HG02870 (cell line): ENCODE measurements around the gene HM13.
"Not testable (repeated sequence)": the region's sequence is repeated elsewhere in the genome, so short reads cannot be mapped to it uniquely, and the experiment has no call there.

ENCODE experiments used
- ATAC-seq: cut with Tn5 transposase; IDR thresholded peaks from one replicate; pipeline ENCODE4 v1.9.1; 2021; ENCODE audit warnings: mild to moderate bottlenecking, moderate library complexity; ENCODE audit not compliant: unreplicated experiment

The HM13 gene

GRCh38 chr20:31497838-31498540, 16.3 kb upstream of the HM13 start:
- no peak for ATAC-seq

DNA sequence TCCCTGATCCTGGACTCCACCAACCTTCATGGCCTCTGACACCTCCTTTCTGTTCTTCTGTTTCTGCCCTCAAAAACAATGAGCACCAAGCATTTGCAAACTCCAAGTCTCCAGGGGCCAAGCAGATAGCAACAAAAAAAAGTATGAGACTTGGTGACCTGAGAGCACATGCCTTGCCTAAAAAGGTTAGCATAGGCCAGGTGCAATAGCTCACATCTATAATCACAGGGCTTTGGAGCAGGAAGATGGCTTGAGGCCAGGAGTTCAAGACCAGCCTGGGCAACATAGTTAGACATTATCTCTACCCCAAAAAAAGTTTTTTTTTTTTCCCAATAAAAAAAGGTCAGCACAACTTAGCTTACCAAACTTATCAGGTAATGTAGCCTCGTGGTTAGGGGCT, 13.7 kb upstream of the HM13 start:
- no peak for ATAC-seq

DNA sequence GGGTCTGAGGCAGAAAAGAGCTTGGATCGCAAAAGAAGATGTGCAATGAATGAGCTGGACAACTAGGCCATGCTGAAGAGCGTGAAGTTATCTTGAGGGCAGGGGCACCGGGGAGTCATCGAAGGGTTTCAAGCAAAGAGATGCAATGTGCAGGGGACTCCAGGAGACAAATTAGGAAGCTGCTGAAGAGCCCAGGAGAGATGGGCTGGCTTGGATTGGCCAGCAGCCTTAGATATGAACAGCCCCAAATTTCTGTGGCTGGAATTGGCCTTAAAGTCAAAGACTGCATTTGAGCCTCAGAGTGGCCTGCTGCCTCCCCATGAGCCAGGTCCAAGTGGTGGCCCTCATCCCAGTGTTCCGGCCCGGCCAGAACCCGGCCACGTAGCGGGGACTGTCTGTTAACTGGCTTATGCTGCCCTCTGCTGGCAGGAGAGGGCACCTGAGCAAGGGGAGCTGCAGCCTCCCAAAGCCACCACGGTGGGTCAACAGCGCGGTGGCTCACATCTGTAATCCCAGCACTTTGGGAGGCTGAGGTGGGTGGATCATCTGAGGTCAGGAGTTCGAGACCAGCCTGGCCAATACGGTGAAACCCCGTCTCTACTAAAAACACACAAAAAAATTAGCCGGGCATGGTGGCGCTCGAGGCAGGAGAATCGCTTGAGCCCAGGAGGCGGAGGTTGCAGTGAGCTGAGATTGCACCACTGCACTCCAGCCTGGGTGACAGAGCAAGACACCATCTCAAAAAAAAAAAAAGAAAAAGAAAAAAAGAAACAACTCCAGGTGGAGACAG, 11.2 kb upstream of the HM13 start:
- peak; percentile 95 for ATAC-seq

DNA sequence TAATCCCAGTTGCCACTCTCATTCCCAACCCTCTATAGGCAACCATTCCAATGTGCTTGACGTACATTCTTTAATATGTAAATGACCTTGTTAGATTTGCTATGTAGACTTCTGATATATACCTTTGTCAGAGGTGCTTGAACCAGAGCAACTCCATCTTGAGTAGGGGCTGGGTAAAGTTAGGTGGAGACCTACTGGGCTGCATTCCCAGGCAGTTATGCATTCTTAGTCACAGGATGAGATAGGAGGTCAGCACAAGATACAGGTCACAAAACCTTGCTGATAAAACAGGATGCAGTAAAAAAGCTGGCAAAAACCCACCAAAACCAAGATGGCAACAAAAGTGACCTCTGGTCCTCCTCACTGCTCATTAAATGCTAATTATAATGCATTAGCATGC, 8.3 kb upstream of the HM13 start:
- ATAC-seq = no peak

DNA sequence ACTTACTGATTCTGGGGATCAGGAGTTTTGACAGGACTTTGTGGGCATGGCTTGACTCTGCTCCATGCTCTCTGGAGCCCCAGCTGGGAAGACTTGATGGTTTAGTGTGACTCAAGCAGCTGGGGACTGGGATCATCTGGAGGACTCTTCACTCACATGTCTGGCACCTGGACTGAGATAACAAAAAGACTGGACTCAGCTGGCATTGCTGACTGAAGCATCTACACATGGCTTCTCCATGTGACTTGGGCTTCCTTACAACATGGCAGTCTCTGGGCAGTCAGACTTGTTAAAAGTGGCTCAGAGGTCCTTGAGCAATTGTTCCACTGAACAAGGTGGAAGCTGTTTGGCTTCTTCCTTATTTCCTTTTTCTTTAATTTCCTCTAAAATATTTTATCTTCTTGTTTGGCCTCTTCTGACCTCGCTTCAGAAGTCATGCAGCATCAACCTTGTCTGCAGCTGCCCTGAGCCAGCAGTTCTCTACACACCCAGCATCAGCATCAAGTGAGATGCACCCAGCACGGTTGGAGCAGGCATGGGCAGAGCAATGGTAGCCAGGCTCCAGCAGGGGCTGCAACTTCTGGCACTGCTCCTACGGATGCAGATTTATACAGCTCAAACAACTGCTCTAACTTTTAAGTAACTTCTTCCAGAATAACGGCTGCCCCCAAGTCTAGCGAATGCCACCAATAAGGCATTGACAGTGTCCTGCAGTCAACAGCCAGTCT, 5.6 kb upstream of the HM13 start:
- no peak for ATAC-seq

DNA sequence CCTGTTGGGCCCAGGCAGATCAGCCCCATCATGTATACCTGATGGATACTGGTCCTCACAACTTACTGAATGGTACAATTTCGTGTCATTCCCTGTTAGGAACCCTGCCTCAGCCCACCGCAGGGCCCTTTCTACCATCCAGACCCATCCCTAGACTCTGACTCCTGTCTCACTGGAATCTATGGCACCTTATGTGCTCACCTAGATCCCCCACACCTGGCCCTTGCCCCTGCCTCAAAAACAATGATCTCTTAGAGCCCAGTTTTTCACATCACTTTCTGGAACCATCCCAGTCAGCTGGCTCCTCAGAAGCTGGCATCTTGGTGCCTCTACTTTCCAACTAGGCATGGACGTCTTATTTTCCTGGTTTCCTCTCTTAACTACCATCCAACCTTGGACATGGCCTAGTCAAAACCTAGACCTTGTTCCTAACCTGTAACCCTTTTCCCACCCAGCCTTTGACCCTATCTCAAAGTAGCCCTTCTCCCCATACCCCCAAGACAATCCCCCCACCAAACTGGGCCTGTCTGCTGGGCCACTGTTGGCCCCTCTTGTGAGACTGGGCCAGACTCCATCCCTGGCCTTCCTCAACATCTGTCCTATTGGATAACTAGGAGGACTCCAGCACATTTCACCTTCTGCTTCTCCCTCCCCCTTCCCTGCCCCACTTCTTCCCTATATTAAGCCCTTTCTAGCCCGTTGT, 981 bp downstream of the HM13 start:
- no peak for ATAC-seq

DNA sequence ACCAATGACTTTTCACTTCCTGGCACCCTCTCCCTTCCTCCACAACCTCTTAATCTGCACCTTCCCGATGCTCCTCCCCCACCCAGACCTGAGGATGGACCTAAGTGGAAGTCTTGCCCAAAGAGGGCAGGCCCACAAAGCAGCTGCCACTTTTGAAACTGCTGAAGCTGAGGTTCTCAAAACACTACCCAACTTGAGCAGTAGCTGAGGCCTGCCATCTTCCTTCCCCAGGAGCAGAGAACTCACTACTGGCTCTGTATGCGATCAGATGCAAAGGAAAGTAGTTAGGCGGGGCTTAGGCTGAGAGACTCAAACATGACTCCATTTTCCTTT, 1.5 kb downstream of the HM13 start:
- no peak for ATAC-seq

GRCh38 chr20:31516166-31516565, 1.9 kb downstream of the HM13 start:
- ATAC-seq = no peak

- no peak for ATAC-seq
These were observed 2.4 kb downstream of the HM13 start for GRCh38 chr20:31516651-31517050.

DNA sequence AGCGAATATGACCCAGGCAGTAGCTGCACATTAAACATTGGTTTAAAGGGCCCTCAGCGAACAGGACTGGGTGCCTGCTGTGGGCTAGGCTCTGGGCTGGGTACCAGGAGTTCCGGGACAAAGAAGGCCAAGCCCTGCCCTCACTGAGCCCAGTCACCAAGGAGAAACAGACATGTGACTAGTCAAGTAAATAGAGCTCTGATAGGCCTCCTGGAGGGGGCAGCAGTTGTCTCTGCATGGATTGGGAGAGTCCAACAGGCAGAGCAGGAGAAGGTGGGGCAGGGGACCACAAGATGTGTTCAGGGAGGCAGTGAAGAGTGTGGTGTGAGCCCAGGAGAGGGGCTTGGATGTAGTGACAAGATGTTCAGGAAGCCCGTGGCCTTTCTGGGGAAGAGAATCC, 3.1 kb downstream of the HM13 start:
- ATAC-seq = no peak

DNA sequence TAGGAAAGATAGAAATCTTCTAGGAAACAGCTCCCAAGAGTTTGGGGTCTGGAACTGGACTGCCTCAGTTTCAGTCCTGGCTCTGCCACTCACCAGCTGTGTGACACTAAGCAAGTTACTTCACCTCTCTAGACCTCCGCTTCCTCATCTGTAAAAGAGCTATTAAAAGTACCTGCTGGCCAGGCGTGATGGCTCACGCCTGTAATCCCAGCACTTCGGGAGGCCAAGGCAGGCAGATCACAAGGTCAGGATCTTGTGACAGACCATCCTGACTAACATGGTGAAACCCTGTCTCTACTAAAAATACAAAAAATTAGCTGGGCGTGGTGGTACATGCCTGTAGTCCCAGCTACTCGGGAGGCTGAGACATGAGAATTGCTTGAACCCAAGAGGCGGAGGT, 7.0 kb downstream of the HM13 start:
- not testable (repeated sequence) for ATAC-seq

DNA sequence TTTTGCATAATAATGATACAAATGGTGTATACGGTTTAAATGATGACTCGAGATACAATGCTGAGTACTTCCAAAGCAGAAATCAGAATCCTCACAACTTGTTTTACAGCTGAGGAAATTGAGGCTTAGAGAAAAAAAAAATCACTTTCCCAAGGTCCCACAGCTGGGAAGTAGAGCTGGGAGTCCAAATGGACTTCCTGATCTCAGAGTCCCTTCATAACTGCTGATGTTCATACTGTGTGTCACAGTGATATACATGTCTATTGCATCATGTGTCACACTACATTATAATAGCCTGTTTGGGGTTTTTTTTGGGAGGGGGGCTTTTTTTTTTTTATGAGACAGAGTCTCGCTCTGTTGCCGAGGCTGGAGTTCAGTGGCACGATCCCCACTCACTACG, 8.5 kb downstream of the HM13 start:
- ATAC-seq = no peak

- no peak for ATAC-seq
These were observed 9.4 kb downstream of the HM13 start for GRCh38 chr20:31523361-31524283.

GRCh38 chr20:31527266-31527665, 13.0 kb downstream of the HM13 start:
- no peak for ATAC-seq

DNA sequence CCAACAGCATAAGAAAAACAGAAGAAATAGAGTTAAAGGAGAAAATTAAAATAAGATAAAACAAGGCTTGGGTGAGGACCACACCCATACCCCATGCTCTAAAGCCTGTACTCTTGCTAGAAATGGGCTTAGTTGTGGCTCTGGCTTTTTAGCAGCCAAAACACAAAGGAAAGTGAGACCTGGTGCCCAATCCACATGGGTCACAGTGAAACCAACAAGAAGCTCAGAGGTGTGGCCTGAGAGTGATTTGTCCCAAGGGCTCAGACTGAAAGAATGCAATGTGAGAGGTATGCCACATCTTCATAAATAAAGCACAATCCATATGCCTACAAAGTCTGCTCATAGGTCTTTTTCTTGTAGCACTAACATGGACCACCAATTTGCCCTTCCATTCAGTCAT, 21.1 kb downstream of the HM13 start:
- no peak for ATAC-seq

- ATAC-seq = no peak
These were observed 22.3 kb downstream of the HM13 start for GRCh38 chr20:31536575-31536974.

DNA sequence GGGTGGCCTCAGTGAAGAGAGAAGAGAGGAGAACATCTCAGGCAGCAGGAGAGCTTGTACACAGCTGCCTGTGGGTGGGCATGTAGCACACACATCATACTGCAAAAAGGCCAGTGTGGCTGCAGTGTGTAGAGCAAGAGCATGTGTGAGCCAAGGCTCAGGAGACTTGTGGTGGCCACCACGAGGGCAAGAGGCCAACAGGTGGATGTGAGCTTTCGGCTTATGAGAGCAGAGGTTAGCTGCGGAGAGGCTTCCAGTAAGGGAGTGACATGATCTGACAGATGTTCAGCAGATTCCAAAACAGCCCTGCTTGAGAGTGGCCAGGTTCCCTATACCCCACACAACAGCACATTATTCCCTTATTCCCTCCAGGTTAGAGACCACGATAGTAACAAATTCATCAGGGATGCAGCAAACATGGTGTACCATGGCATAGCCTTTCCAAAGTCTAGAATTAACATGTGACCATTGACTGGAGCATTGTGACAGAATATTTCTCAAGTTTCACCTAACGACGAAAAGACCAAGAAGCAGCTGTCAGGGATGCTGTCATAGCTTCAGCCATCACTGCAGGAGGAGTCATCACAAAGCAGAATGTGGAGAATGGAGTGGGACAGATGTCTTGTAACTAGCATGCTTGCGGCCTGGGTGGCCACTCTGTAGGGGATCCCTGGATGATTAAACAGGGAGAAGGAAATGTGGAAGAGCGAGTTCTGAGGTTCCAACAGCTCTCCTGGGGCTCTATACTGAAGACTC, 23.1 kb downstream of the HM13 start:
- no peak for ATAC-seq

GRCh38 chr20:31537890-31538289, 23.6 kb downstream of the HM13 start:
- ATAC-seq = no peak

- no peak for ATAC-seq
These were observed 24.1 kb downstream of the HM13 start for GRCh38 chr20:31538326-31538725.

GRCh38 chr20:31539636-31540035, 25.4 kb downstream of the HM13 start:
- ATAC-seq = not testable (repeated sequence)
